Mammary epithelial cell (primary cell): Measurements from ENCODE around the gene DHX36.

Experiments
- CTCF ChIP-seq, 2 donors: IDR thresholded peaks in 1 of 2; conservative IDR thresholded peaks in 1 of 2; 2 replicates each; pipeline ENCODE4 v1.5.1; 2011 to 2012; ENCODE audit warnings: inconsistent platforms in 2 of 2, low read length in 2 of 2, mild to moderate bottlenecking in 2 of 2, control low read depth in 1 of 2, low read depth in 1 of 2; ENCODE audit not compliant: insufficient read depth in 1 of 2; ENCODE audit errors: extremely low read depth in 1 of 2
- EZH2 ChIP-seq: IDR thresholded peaks from 2 replicates; pipeline ENCODE4 v1.6.1; 2012; ENCODE audit warnings: low read length, inconsistent platforms, borderline replicate concordance

GRCh38 chr3:154280161-154280560 lies 44.1 kb downstream of the DHX36 start:
- no peak for TF ChIP-seq CTCF (conservative IDR thresholded peaks at IDR 0.05 in 1 of 2, IDR thresholded peaks at IDR 0.05 in 1 of 2; ENCODE audit: extremely low read depth in 1 of 2, insufficient read depth in 1 of 2, low read depth in 1 of 2, low read length in 2 of 2)
- TF ChIP-seq EZH2 = no peak
